Kidney tubule cell (primary cell): ENCODE data around the gene HARS2.
"Not testable (repeated sequence)": the region's sequence is repeated elsewhere in the genome, so short reads cannot be mapped to it uniquely, and the experiment has no call there.

Experiments
- DNase-seq: peaks from one replicate; pipeline ENCODE4 v3.0.0-alpha.2; 2018; ENCODE audit warnings: low spot score

Gene HARS2

GRCh38 chr5:140700177-140701144 lies 9.2 kb downstream of the HARS2 start, which contains the start of gene ZMAT2:
Gene ZMAT2, plus strand, starts transcription at chr5:140700447. Its CDS starts 14 bp downstream, at chr5:140700461.
- DNase-seq = peak; percentile 99

- DNase-seq = no peak
Measured at GRCh38 chr5:140707812-140708211, 16.6 kb downstream of the HARS2 start.

- not testable (repeated sequence) for DNase-seq
Measured at GRCh38 chr5:140708787-140709186, 17.5 kb downstream of the HARS2 start.

- peak; percentile 99 for DNase-seq
Measured at GRCh38 chr5:140710899-140711552, 19.8 kb downstream of the HARS2 start.

- DNase-seq = no peak
Measured at GRCh38 chr5:140711794-140712193, 20.5 kb downstream of the HARS2 start.

GRCh38 chr5:140713562-140714094 lies 22.4 kb downstream of the HARS2 start:
- no peak for DNase-seq

- DNase-seq = not testable (repeated sequence)
Measured at GRCh38 chr5:140716238-140716637, 25.0 kb downstream of the HARS2 start.

- no peak for DNase-seq
Measured at GRCh38 chr5:140718266-140718592, 27.0 kb downstream of the HARS2 start.

GRCh38 chr5:140720738-140721137 lies 29.5 kb downstream of the HARS2 start:
- DNase-seq = not testable (repeated sequence)

- not testable (repeated sequence) for DNase-seq
Measured at GRCh38 chr5:140721395-140721794, 30.1 kb downstream of the HARS2 start.

GRCh38 chr5:140725799-140726471 lies 34.7 kb downstream of the HARS2 start:
- DNase-seq = peak; percentile 98

- no peak for DNase-seq
Measured at GRCh38 chr5:140733098-140733497, 41.8 kb downstream of the HARS2 start.

GRCh38 chr5:140734354-140734753 lies 43.1 kb downstream of the HARS2 start:
- DNase-seq = peak; percentile 22

GRCh38 chr5:140737486-140737885 lies 46.2 kb downstream of the HARS2 start:
- DNase-seq = no peak

GRCh38 chr5:140741967-140742366 lies 50.7 kb downstream of the HARS2 start:
- no peak for DNase-seq
